Right ventricle myocardium inferior (tissue), 1 donor: ENCODE results near the gene GLUL. TPM values are rescaled to one million over a fixed set of nuclear protein-coding genes. Genes with fewer than 3 reads are reported as not detected.

Experiments
- ATAC-seq: fragments of 200-7000 bp; cut with Tn5 transposase; one replicate; pipeline ENCODE4 v1.9.1; 2020; ENCODE audit warnings: mild to moderate bottlenecking, moderate library complexity
- DNase-seq: peaks from one replicate; pipeline ENCODE4 v3.0.0; 2021; ENCODE audit errors: missing footprints
- intact Hi-C: fragments of 100-400 bp; cut with DNase I; formaldehyde crosslinking; loops from one replicate; pipeline ENCODE4 v1.11.0; 2022
- long read RNA-seq: library from polyadenylated mRNA; unstranded; transcript quantifications from one replicate; pipeline ENCODE4 v2.0.0, GENCODE V29; 2021
- total RNA-seq: library from RNA; stranded (reverse); fragmentation: NEBNext Ultra II Directional; extraction: Animal tissue kit (Norgen Biotek cat#: 25700); gene quantifications from one replicate; pipeline ENCODE4 v1.2.1, GENCODE V29; 2021
- donor health status: DM: no; HTN: yes; CAD: no; lungs with severe emphysema.

The GLUL gene
- total RNA-seq, result 433 TPM
- long read RNA-seq, full-length matches to known transcripts, result 48 of 83 reads
- long read RNA-seq, partial matches to known transcripts, result 33 of 83 reads
- long read RNA-seq, other reads (novel, unspliced or antisense), result 2 of 83 reads

GRCh38 chr1:182391362-182392049 lies at the start of gene GLUL:
TSS of gene GLUL (minus strand) at chr1:182391790. CDS start at chr1:182388737, 3,053 bp downstream.
- DNase-seq (peak; percentile 99), ATAC-seq (peak; percentile 93)
- intact Hi-C loops, result loop anchor here (1.0 to 5.0 kb wide), 4 partner anchors 101 to 248 kb away; no protein-coding TSS in a partner anchor

DNA sequence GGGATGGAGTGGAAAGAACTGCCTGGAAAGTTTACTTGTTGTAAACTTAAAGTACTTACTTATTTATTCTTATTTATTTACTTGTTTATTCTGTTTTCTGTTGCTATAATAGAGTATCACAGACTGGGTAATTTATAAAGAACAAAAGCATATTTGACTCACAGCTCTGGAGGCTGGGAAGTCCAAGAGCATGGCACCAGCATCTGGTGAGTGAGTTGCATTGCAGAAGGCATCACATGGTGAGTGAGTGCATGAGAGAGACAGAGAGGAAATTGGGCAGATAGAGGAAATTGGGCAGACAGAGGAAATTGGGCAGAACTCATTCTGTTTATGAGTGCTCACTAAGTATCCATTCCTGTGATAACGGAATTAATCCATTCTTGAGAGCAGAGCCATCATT lies 46.7 kb upstream of the GLUL start:
- ATAC-seq, result no peak

GRCh38 chr1:182433580-182433979 lies 42.0 kb upstream of the GLUL start:
- ATAC-seq, result no peak
- intact Hi-C loops, result no loop called here
- no peak for DNase-seq

More for the DNA sequence above, 46.7 kb upstream of the GLUL start:
- DNase-seq, result no peak
- intact Hi-C loops, result no loop called here

- DNase-seq, result no peak
- intact Hi-C loops, result no loop called here
- no peak for ATAC-seq
Observed at GRCh38 chr1:182431278-182431677, 39.7 kb upstream of the GLUL start.

DNA sequence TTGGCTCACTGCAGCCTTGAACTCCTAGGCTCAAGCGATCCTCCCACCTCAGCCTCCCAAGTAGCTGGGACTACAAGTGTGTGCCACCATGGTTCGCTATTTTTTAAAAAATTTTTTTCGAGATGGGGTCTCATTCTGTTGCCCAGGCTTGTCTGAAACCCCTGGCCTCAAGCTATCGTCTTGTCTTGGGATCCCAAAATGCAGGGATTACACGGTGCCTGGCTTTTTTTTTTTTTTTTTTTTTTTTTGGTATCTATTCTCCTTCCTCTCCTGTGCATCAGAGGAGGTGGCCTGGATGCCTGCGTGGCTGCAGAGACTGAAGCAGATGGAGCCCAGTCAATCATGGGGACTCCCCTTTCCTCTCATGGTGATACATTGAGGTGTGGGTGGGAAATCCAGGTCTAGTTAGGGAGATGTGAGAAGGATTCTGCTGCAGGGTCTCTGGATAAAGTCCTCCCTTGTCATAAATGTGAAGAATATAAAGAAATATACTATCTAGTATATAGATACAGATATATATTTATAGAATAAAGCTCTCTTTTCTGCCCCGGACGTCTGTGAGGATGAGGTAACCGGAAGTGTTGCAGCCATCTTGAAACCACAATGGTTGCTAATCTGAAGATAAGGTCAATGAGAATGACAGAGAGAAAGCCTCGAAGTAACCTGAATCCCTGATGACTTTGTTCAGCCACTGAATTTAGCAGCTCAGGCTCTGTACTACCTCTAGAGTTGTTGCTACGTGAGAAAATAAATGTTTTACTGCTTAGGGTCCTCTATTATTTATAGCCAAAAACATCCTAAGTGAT lies 38.9 kb upstream of the GLUL start:
- ATAC-seq, result no peak
- no peak for DNase-seq

DNA sequence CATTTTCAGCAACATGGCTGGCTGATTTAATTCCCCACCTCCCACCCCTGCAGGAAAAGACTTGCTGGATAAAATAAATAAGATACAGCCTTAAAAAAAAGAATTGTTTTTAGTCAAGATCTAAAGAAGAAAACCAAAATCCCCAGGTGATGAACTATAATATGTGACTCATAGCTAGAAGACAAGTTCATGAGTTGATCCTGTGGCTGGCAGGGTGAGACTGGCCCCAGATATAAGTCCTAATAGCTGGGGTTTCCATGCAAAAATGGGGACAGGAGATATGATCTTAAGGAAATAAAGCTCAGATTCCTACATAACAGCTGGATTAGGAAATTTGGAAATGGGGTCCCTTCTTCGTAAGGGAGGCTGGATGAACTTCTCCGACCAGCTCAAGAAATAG lies 36.5 kb upstream of the GLUL start:
- DNase-seq, result no peak
- ATAC-seq, result no peak
- intact Hi-C loops, result no loop called here

More for the DNA sequence above, 38.9 kb upstream of the GLUL start:
- intact Hi-C loops, result no loop called here

- intact Hi-C loops, result no loop called here
- no peak for DNase-seq
- no peak for ATAC-seq
Observed at GRCh38 chr1:182426442-182427430, 35.1 kb upstream of the GLUL start.

- DNase-seq (no peak), ATAC-seq (no peak)
- intact Hi-C loops, result no loop called here
Observed at GRCh38 chr1:182415789-182416188, 24.2 kb upstream of the GLUL start.

GRCh38 chr1:182413969-182414368 lies 22.4 kb upstream of the GLUL start:
- intact Hi-C loops, result no loop called here
- no peak for DNase-seq

GRCh38 chr1:182413486-182413885 lies 21.9 kb upstream of the GLUL start:
- DNase-seq (no peak), ATAC-seq (no peak)
- intact Hi-C loops, result no loop called here

More at GRCh38 chr1:182413969-182414368, 22.4 kb upstream of the GLUL start:
- no peak for ATAC-seq

GRCh38 chr1:182410620-182411273 lies 19.2 kb upstream of the GLUL start:
- peak; percentile 94 for ATAC-seq
- intact Hi-C loops, result no loop called here

GRCh38 chr1:182410138-182410537 lies 18.5 kb upstream of the GLUL start:
- peak; percentile 18 for ATAC-seq
- DNase-seq, result no peak
- intact Hi-C loops, result no loop called here

More at GRCh38 chr1:182410620-182411273, 19.2 kb upstream of the GLUL start:
- no peak for DNase-seq

- DNase-seq, result no peak
- intact Hi-C loops, result no loop called here
- ATAC-seq, result no peak
Observed at GRCh38 chr1:182408435-182409075, 17.0 kb upstream of the GLUL start.

GRCh38 chr1:182407724-182408123 lies 16.1 kb upstream of the GLUL start:
- intact Hi-C loops, result no loop called here
- ATAC-seq, result no peak
- DNase-seq, result no peak

GRCh38 chr1:182406012-182406411 lies 14.4 kb upstream of the GLUL start:
- no peak for DNase-seq
- ATAC-seq, result no peak
- intact Hi-C loops, result no loop called here

GRCh38 chr1:182405578-182405977 lies 14.0 kb upstream of the GLUL start:
- intact Hi-C loops, result no loop called here
- DNase-seq, result no peak
- ATAC-seq, result no peak

DNA sequence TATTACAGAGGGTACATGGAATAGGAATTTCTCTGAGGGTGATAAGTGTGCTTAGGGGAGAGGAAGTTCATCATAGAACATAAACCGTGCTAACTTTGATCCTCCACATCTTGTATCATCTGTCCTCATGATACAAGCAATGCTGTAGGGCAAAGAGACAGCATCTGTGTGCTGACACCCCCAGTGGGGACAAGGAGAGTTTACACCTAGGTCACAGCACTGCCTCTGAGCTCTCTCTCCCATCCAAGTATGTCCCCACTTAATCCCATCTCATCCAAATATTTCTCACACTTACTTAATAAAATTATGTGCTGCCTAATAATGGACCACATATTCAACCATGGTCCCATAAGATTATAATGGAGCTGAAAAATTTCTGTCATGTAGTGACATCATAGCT lies 13.2 kb upstream of the GLUL start:
- DNase-seq, result no peak
- no peak for ATAC-seq
- intact Hi-C loops, result no loop called here

GRCh38 chr1:182400567-182400966 lies 9.0 kb upstream of the GLUL start, which contains the start of gene TEDDM1:
TSS of gene TEDDM1 (minus strand) at chr1:182400667. CDS start at chr1:182400485, 182 bp downstream.
- ATAC-seq, result no peak
- intact Hi-C loops, result no loop called here
- DNase-seq, result no peak
